CD4-positive, alpha-beta T cell (primary cell): ENCODE measurements around the gene ATP6V0A4. TPM values are rescaled to one million over a fixed set of nuclear protein-coding genes. Genes with fewer than 3 reads are reported as not detected.

Experiments
- ATAC-seq: fragments of 200-7000 bp; cut with Tn5 transposase; one replicate; pipeline ENCODE4 v1.10.0; 2022; ENCODE audit warnings: mild to moderate bottlenecking; ENCODE audit not compliant: poor library complexity
- CTCF ChIA-PET: fragments of 350-600 bp; sonication (Branson Sonifier 250); formaldehyde crosslinking; loops from one replicate; lab custom pipeline; 2021; ENCODE audit warnings: antibody characterized with exemption, inconsistent platforms; lab: Charles Lee
- POLR2A ChIA-PET: fragments of 350-600 bp; sonication (Branson Sonifier 250); formaldehyde crosslinking; loops from one replicate; lab custom pipeline; 2021; ENCODE audit warnings: antibody characterized with exemption, inconsistent platforms; lab: Charles Lee
- DNase-seq, 14 experiments: peaks; one replicate each; pipeline ENCODE4 v3.0.0-alpha.2; 2013 to 2020; ENCODE audit warnings: mixed read lengths in 2 of 14
- H3K27ac ChIP-seq, 2 donors: one replicate each; pipeline versions ENCODE4 v1.5.1 to v1.7.0; 2013; ENCODE audit warnings: low read length in 2 of 2, low read depth in 1 of 2, mild to moderate bottlenecking in 1 of 2
- H3K27me3 ChIP-seq, 2 experiments: 1 replicate in 1 of 2; 2 replicates in 1 of 2; pipeline versions ENCODE4 v1.6.1 to v1.7.0; 2013; ENCODE audit warnings: low read length in 2 of 2, control low read depth in 1 of 2, mild to moderate bottlenecking in 1 of 2, moderate library complexity in 1 of 2; ENCODE audit not compliant: insufficient read depth in 2 of 2, control insufficient read depth in 1 of 2
- H3K36me3 ChIP-seq: one replicate; pipeline ENCODE4 v1.6.1; 2013; ENCODE audit warnings: low read length, control low read depth; ENCODE audit not compliant: insufficient read depth
- H3K4me1 ChIP-seq: one replicate; pipeline ENCODE4 v1.6.1; 2013; ENCODE audit warnings: low read length, control low read depth; ENCODE audit not compliant: insufficient read depth
- H3K4me3 ChIP-seq: one replicate; pipeline ENCODE4 v1.5.1; 2013; ENCODE audit warnings: mild to moderate bottlenecking, low read length, moderate library complexity
- H3K9me3 ChIP-seq, 2 experiments: 1 replicate in 1 of 2; 2 replicates in 1 of 2; pipeline versions ENCODE4 v1.6.1 to v1.7.0; 2013; ENCODE audit warnings: low read length in 2 of 2, mild to moderate bottlenecking in 2 of 2, control low read depth in 1 of 2, moderate library complexity in 1 of 2; ENCODE audit not compliant: control insufficient read depth in 1 of 2, insufficient read depth in 1 of 2
- H3K27ac Mint-ChIP-seq: one replicate; pipeline ENCODE4 v1.8.0; 2020; ENCODE audit warnings: mixed read lengths
- H3K27me3 Mint-ChIP-seq: one replicate; pipeline ENCODE4 v1.8.0; 2021; ENCODE audit warnings: mixed read lengths
- H3K36me3 Mint-ChIP-seq: one replicate; pipeline ENCODE4 v1.8.0; 2021; ENCODE audit warnings: low read depth, mixed read lengths
- H3K4me1 Mint-ChIP-seq: one replicate; pipeline ENCODE4 v1.8.0; 2021; ENCODE audit warnings: low read depth, mixed read lengths
- H3K4me3 Mint-ChIP-seq: one replicate; pipeline ENCODE4 v1.8.0; 2020; ENCODE audit warnings: mild to moderate bottlenecking, mixed read lengths
- H3K9me3 Mint-ChIP-seq: one replicate; pipeline ENCODE4 v1.8.0; 2020; ENCODE audit warnings: mixed read lengths
- CTCF ChIP-seq: fragments of 200-600 bp; IDR thresholded peaks from one replicate; pipeline ENCODE4 v1.8.0; 2022; ENCODE audit warnings: antibody characterized with exemption, mild to moderate bottlenecking
- intact Hi-C, 2 experiments: fragments of 100-400 bp; cut with DNase I in 1 of 2; cut with micrococcal nuclease in 1 of 2; formaldehyde crosslinking; loops; one replicate each; pipeline versions ENCODE4 v1.15.1 to v1.9.0; 2023 to 2025; cut with DNase I, micrococcal nuclease
- total RNA-seq, 174 experiments: library from RNA in 2 of 174; stranded (reverse) in 2 of 174; gene quantifications; one replicate each; pipeline ENCODE4 v1.2.3 and lab custom pipeline; 2021 to 2026

The ATP6V0A4 gene
- total RNA-seq, 2 experiments from 2014 or later: not detected

DNA sequence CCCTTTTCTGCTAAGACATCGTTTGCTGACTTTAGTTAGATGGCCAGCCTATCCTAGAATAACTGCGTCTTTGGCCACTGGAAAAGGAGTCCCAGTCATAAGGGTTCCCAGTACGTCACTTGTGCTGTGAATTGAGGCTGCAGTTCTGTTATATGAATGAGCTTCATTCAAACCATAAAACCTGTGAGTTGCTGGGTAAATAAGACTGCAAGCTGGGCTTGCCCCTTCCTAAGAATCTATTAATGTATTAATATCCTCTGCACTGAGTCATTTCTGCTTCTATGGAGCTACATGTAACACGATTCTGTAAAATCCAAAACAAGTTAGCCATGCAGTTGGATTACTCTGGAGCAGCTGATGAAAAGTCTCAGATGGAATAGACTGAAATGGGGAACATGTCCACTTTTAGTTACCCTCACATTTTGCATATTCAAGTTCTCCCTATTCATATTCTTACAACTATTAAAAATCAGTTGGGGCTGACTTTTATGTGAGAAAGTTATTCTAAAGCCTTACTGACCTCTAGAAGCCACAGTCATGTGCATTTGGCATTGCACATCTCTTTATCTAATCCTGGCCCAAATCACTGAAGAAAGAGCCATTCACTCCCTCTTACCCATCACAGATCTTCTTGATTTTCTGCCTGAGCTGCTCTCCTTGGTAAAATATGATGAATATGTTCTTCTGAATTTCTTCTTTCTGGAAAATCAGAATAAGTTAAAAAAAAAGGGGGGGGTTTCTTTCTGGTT, 42.0 kb downstream of the ATP6V0A4 start:
- Histone ChIP-seq H3K9me3 (peaks cover 0 to 7% of the 10 kb centered on the region in 2 experiments), H3K27me3 (no peaks in the 10 kb centered on the region), H3K4me1 (peaks cover 31% of the 10 kb centered on the region), H3K36me3 (no peaks in the 10 kb centered on the region), H3K27ac (no peak overlapping the region), H3K4me3 (no peak overlapping the region)
- Mint-ChIP-seq H3K4me1 (peaks cover 43% of the 10 kb centered on the region), H3K27ac (peak overlapping the region; percentile 76), H3K4me3 (no peak overlapping the region), H3K9me3 (no peaks in the 10 kb centered on the region), H3K36me3 (no peaks in the 10 kb centered on the region), H3K27me3 (no peaks in the 10 kb centered on the region)
- ChIA-PET CTCF (interaction anchor here (1.2 to 1.3 kb wide), 2 partner anchors 17 kb away, joined by 4 to 5 read pairs; no protein-coding TSS in a partner anchor), POLR2A (no interaction called here)
- DNase-seq (no peak), ATAC-seq (no peak)
- no peak for TF ChIP-seq CTCF
- intact Hi-C loops: loop anchor here (10.0 kb wide), 2 partner anchors 131 to 379 kb away; a partner anchor contains a TSS

- DNase-seq (no peak), ATAC-seq (no peak)
- Mint-ChIP-seq H3K36me3 (no peaks in the 10 kb centered on the region), H3K27me3 (no peaks in the 10 kb centered on the region), H3K4me1 (peaks cover 50% of the 10 kb centered on the region), H3K9me3 (no peaks in the 10 kb centered on the region), H3K27ac (peak overlapping the region; percentile 76), H3K4me3 (no peak overlapping the region)
- ChIA-PET CTCF (interaction anchor here (1.2 kb wide), 1 partner anchor 17 kb away, joined by 4 read pairs; no protein-coding TSS in a partner anchor), POLR2A (no interaction called here)
- no peak for TF ChIP-seq CTCF
- Histone ChIP-seq H3K9me3 (peaks cover 0 to 14% of the 10 kb centered on the region in 2 experiments), H3K27me3 (no peaks in the 10 kb centered on the region), H3K4me1 (peaks cover 38% of the 10 kb centered on the region), H3K4me3 (no peak overlapping the region), H3K36me3 (no peaks in the 10 kb centered on the region), H3K27ac (no peak overlapping the region)
- intact Hi-C loops: loop anchor here (10.0 kb wide), 2 partner anchors 131 to 379 kb away; a partner anchor contains a TSS
These were observed 42.7 kb downstream of the ATP6V0A4 start for GRCh38 chr7:138755331-138755747.

- H3K27ac Mint-ChIP-seq: peak overlapping the region; percentile 94
- no peaks in the 10 kb centered on the region for H3K27me3 ChIP-seq
These were observed 44.4 kb downstream of the ATP6V0A4 start for GRCh38 chr7:138753610-138754009.

More at GRCh38 chr7:138753610-138754009, 44.4 kb downstream of the ATP6V0A4 start:
- Mint-ChIP-seq H3K4me1 (peaks cover 67% of the 10 kb centered on the region), H3K9me3 (no peaks in the 10 kb centered on the region), H3K36me3 (no peaks in the 10 kb centered on the region), H3K4me3 (peak overlapping the region; percentile 46), H3K27me3 (no peaks in the 10 kb centered on the region)
- POLR2A ChIA-PET: no interaction called here
- DNase-seq (peak in 5 of 14 experiments; percentile 12 to 75 (median 29)), ATAC-seq (no peak)
- intact Hi-C loops: loop anchor here (2.0 to 10.0 kb wide), 7 partner anchors 36 to 751 kb away; partner anchors contain the start of genes CREB3L2 (in 1 of the 2) and FMC1 (in 1 of the 2)
- Histone ChIP-seq H3K36me3 (no peaks in the 10 kb centered on the region), H3K27ac (peak overlapping the region in 1 of 2 donors; percentile 73), H3K4me1 (peaks cover 43% of the 10 kb centered on the region), H3K9me3 (peaks cover 0 to 15% of the 10 kb centered on the region in 2 experiments), H3K4me3 (no peak overlapping the region)
- TF ChIP-seq CTCF: no peak
- CTCF ChIA-PET: interaction anchor here (4.5 kb wide), 1 partner anchor 15 kb away, joined by 29 read pairs; no protein-coding TSS in a partner anchor
